HUES64 (cell line): ENCODE data around the gene POLG2.

Experiments used
- H3K27ac ChIP-seq: 2 replicates; pipeline ENCODE4 v1.7.0; 2013; ENCODE audit warnings: low read depth, low read length, inconsistent platforms
- H3K27me3 ChIP-seq: 2 replicates; pipeline ENCODE4 v1.6.1; 2013; ENCODE audit warnings: mild to moderate bottlenecking, low read length; ENCODE audit not compliant: insufficient read depth
- H3K36me3 ChIP-seq: 2 replicates; pipeline ENCODE4 v1.6.1; 2013; ENCODE audit warnings: mild to moderate bottlenecking, low read length; ENCODE audit not compliant: insufficient read depth
- H3K4me1 ChIP-seq: 2 replicates; pipeline ENCODE4 v1.6.1; 2013; ENCODE audit warnings: mild to moderate bottlenecking, low read length, moderate library complexity; ENCODE audit not compliant: insufficient read depth
- H3K4me3 ChIP-seq: 2 replicates; pipeline ENCODE4 v1.5.1; 2013; ENCODE audit warnings: mild to moderate bottlenecking, low read length, moderate library complexity
- H3K9ac ChIP-seq: 2 replicates; pipeline ENCODE4 v1.6.1; 2013; ENCODE audit warnings: mild to moderate bottlenecking, low read depth, low read length
- H3K9me3 ChIP-seq: 2 replicates; pipeline ENCODE4 v1.6.1; 2013; ENCODE audit warnings: low read depth, low read length; ENCODE audit not compliant: insufficient read depth
- WGBS: fragments of 150-250, 120-280 bp; methylation state at CpG from one replicate; pipeline ENCODE4 v1.1.7; 2013; ENCODE audit warnings: missing lambda C conversion rate; 5-methylcytosine and 5-hydroxymethylcytosine counted together

The POLG2 gene

DNA sequence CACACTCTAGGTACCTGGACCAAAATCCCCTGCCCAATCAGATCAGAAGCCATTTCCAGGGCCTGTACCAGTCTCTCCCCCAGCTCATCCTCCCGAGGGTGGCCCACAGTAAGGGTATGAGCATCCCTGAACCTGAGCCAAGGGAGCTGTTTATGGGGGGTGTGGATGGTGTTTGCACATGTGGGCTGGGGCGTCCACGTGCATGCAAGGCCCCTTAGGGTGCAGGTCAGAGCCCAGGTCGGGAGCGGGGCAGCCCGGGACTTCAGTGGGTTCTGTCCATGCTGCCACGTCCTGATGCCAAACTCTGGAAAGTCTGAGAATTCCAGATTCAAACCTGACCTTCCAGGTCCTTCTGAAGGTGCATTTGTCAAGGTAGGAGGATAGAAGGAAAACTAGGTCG, 38.1 kb downstream of the POLG2 start:
- Histone ChIP-seq H3K4me1 (no peaks in the 10 kb centered on the region), H3K27me3 (no peaks in the 10 kb centered on the region), H3K9ac (no peak overlapping the region), H3K9me3 (no peaks in the 10 kb centered on the region), H3K4me3 (no peak overlapping the region), H3K36me3 (no peaks in the 10 kb centered on the region), H3K27ac (no peak overlapping the region)
- 91% methylated on average over 8 of the region's 8 CpGs for WGBS

DNA sequence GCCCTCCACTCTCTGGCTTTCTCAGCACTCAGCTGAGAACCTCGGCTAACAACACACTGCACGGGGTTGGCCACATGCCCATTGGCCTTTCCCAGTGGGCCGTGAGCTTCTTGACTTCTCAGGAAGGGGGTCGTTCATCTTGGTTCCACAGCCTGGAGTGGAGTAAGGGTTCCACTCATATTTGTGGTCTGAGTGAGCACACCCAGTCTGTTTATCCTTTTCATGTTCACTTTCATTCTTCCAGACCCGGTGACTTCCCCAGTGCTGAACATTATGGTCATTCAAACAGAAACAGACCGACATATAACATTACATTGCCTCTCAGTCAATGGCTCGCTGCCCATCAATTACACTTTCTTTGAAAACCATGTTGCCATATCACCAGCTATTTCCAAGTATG, 39.7 kb downstream of the POLG2 start:
- Histone ChIP-seq H3K36me3 (no peaks in the 10 kb centered on the region), H3K27me3 (no peaks in the 10 kb centered on the region), H3K27ac (no peak overlapping the region), H3K4me3 (no peak overlapping the region), H3K9ac (no peak overlapping the region), H3K4me1 (no peaks in the 10 kb centered on the region), H3K9me3 (no peaks in the 10 kb centered on the region)
- WGBS, result 94% methylated on average over 7 of the region's 7 CpGs

DNA sequence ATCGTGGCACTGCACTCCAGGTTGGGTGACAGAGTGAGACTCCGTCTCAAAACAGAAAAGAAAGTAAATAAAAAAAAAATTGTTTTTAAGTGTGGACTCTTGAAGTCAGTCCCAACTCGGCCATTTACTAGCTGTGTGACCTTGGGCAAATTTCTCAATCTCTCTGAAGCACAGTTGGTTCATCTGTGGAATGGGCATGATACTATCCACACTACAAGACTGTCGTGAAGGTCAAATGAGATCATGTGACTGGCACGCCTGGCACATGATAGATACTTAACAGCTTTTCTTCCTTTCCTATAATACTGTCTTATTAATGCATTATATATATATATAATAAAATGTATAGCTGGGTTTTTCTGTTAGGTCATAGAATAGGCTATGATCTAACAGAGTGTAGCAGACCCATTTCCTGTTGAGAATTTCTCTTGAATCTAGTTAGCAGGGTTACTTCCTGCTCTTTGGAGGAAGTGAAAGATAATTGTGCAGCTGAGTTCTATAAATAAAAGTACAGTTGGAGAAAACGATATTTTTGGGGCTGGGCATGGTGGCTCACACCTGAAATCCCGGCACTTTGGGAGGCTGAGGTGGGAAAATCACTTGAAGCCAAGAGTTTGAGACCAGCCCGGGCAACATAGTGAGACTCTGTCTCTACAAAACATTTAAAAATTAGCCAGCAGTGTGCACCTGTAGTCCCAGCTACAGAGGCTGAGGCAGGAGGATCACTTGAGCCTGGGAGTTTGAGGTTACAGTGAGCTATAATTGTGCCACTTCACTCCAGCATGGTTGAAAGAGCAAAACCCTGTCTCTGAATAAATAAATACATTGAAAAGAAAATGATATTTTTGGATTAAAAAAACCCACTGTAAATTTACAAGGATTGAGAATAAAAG, 40.6 kb downstream of the POLG2 start:
- no peaks in the 10 kb centered on the region for H3K9me3 ChIP-seq
- H3K27me3 ChIP-seq, result no peaks in the 10 kb centered on the region
- H3K27ac ChIP-seq, result no peak overlapping the region
- 93% methylated on average over 7 of the region's 8 CpGs for WGBS
- no peaks in the 10 kb centered on the region for H3K36me3 ChIP-seq
- H3K4me3 ChIP-seq, result no peak overlapping the region
- no peak overlapping the region for H3K9ac ChIP-seq
- no peaks in the 10 kb centered on the region for H3K4me1 ChIP-seq

DNA sequence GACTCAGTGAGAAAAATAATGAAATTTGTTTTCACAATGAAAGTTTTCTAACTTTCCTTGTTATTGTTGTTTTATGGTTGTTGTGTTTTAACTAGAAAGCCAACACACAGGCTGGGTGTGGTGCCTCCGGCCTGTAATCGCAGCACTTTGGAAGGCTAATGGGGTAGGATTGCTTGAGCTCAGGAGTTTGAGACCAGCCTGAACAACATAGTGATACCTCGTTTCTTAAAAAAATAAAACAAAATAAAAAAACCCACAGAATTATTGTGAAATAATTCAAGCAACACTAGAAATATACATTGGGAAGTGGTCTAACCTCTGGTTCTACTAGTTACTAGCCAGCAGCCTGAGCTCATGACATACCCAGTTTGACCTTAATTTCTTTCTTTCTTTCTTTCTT, 47.3 kb downstream of the POLG2 start:
- H3K9ac ChIP-seq, result no peak overlapping the region
- no peaks in the 10 kb centered on the region for H3K9me3 ChIP-seq
- no peaks in the 10 kb centered on the region for H3K36me3 ChIP-seq
- H3K27me3 ChIP-seq, result no peaks in the 10 kb centered on the region
- no peak overlapping the region for H3K27ac ChIP-seq
- H3K4me3 ChIP-seq, result no peak overlapping the region
- no peaks in the 10 kb centered on the region for H3K4me1 ChIP-seq
- 87% methylated on average over 2 of the region's 3 CpGs for WGBS

DNA sequence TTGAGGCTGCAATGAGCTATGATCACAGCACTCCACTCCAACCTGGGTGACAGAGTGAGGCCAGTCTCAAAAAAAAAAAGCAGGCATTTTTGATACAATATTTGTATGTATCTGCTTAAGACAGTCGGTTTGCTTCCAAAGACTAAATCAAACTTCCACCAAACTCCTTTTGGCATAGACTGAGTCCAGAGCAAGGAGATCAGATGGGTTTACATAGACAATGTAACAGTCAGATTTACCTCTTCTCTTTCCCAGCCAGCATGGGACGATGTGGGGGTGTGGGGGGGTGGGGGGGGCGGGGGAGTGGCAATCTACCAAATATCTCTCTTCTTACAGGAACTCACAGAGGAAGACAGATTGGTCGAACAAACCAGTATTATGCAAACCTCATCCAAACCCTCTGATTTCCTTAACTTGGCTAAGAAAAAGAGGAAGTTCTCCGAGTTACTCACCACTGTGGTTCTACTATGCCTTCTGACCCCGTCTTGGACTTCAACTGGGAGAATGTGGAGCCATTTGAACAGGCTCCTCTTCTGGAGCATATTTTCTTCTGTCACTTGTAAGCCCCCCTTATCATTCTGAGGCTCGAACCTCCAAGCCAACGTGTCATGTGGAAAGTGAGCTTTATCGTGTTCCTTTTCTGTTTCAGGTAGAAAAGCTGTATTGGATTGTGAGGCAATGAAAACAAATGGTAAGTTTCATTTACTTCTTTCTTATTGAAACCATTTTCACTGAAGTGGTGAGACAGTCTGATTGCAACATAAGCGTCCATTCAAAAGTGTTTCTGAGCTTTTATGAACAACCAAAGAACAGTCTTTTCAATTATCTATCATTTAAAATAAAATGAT, 48.0 kb downstream of the POLG2 start, which contains the start of gene MILR1:
Gene MILR1 (plus strand): TSS at position 451 of the 848 bp plus-strand sequence. CDS start 54 bp downstream, at position 505.
- Histone ChIP-seq H3K9ac (no peak within 1 kb of the TSS), H3K27ac (no peak within 1 kb of the TSS), H3K36me3 (no peaks in the 10 kb centered on the region), H3K27me3 (no peaks in the 10 kb centered on the region), H3K9me3 (no peaks in the 10 kb centered on the region), H3K4me3 (no peak within 1 kb of the TSS), H3K4me1 (no peaks in the 10 kb centered on the region)
- 85% methylated on average over 7 of the region's 10 CpGs for WGBS

DNA sequence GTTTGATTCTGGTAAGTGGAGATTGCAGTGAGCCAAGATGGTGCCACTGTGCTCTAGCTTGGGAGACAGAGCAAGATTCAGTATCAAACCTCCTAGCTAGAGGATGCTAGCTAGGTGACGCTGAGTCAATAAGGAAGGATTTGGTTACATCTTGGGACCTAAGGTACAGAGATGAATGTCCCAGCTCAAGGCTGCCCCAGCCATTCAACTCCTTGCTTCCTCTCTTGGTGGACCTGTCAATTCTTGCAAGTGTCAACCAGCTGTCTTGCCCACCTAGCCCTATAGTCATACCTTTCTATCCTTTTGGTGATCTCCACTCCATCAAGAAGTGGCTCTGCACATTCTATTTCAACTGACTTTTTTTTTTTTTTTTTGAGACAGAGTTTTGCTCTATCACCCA, 49.3 kb downstream of the POLG2 start:
- H3K27ac ChIP-seq, result no peak overlapping the region
- H3K4me1 ChIP-seq, result no peaks in the 10 kb centered on the region
- H3K36me3 ChIP-seq, result no peaks in the 10 kb centered on the region
- no peak overlapping the region for H3K9ac ChIP-seq
- whole genome bisulfite sequencing, result 95% methylated on average over 1 of the region's 1 CpG
- H3K9me3 ChIP-seq, result no peaks in the 10 kb centered on the region
- H3K27me3 ChIP-seq, result no peaks in the 10 kb centered on the region
- H3K4me3 ChIP-seq, result no peak overlapping the region

DNA sequence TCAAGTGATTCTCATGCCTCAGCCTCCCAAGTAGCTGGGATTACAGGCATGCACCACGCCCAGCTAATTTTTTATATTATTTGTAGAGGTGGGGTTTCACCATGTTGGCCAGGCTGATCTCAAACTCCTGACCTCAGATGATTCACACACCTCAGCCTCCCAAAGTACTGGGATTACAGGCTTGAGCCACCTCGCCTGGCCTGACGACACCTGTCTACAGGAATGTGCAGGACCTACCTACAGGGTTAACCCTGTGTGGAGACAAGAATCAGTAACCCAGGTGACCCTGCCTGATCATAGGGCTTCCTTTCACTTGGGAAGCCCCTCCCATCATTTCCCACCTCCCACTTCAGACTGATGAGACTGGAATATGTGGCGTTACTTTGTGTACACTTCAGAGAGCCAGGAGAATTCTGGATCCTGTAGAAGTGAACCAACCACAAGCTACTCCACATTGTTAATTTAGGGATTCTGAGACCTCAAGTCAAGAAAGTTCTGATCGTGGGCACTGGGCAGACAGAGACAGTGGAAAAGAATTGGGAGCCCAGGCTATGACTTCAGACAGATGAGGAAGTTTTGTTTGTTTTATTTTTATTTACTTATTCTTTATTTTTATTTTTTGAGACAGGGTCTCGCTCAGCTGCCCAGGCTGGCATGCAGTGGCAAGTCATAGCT, 53.6 kb downstream of the POLG2 start:
- Histone ChIP-seq H3K36me3 (no peaks in the 10 kb centered on the region), H3K4me3 (no peak overlapping the region), H3K9me3 (peaks cover 17% of the 10 kb centered on the region), H3K9ac (no peak overlapping the region), H3K4me1 (no peaks in the 10 kb centered on the region), H3K27ac (no peak overlapping the region), H3K27me3 (no peaks in the 10 kb centered on the region)
- 92% methylated on average over 5 of the region's 6 CpGs for WGBS

DNA sequence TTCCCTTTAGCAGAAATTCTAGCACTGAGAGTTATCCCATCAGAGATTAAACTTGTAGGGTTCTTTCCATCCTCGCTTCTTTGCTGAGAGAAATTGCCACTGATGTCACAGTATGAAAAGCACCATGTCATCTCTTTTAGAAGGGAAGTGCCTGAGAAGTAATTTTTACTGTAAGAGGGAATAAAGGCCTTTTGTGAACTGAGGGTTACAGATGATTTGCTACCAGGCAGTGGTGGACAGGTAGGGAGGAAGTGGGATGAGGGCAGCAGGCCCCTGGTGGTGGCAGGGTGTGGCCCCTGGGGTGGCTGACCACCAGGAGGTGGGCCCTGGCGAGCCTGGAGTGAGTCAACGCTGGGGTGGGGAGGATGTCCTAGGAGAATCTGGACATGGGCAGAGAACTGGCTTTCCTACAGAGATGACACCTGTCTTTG, 54.3 kb downstream of the POLG2 start:
- H3K27ac ChIP-seq, result no peak overlapping the region
- peaks cover 24% of the 10 kb centered on the region for H3K9me3 ChIP-seq
- H3K9ac ChIP-seq, result no peak overlapping the region
- H3K4me3 ChIP-seq, result no peak overlapping the region
- no peaks in the 10 kb centered on the region for H3K4me1 ChIP-seq
- 94% methylated on average over 3 of the region's 3 CpGs for WGBS
- H3K36me3 ChIP-seq, result no peaks in the 10 kb centered on the region
- no peaks in the 10 kb centered on the region for H3K27me3 ChIP-seq

DNA sequence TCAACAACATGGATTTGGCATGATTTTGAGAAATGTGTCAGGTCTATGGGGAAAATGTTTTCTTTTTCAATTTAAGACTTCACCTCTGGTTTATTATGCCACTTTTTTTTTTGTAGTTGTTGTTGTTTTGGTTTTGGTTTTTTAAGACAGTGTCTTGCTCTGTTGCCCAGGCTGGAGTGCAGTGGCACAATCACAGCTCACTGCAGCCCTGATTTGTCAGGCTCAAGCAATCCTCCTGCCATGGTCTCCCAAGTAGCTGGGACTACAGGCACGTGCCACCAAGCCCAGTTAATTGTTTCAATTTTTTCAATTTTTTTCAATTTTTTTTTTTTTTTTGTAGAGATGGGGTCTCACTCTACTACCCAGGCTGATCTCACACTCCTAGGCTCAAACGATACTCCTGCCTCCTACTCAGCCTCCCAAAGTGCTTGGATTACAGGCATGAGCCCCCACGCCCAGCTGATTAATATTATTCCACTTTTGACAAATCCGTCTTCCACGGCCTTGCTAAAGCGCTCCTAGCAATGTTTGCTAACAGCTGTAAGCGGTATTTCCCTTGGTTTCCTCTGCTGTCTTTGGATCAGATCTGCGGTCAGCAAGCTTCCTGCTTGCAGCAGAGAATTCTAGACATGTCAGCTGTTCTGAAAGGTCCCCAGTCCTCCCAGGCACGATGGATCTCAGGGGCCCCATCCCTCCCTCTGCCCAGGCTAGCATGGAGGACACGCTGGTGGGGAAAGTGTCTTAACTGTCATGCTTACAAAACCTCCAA, 54.9 kb downstream of the POLG2 start:
- 90% methylated on average over 10 of the region's 10 CpGs for WGBS

DNA sequence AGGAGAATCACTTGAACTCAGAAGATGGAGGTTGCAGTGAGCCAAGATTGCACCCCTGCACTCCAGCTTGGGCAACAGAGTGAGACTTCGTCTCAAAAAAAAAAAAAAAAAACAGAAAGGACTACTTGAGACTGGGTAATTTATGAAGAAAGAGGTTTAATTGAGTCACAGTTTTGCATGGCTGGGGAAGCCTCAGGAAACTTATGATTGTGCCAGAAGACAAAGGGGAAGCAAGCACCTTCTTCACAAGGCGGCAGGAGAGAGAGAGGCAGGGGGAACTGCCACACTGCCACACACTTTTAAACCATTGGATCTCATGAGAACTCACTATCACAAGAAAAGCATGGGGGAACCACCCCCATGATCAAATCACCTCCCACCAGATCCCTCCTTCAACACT, 56.9 kb downstream of the POLG2 start:
- Histone ChIP-seq H3K9ac (no peak overlapping the region), H3K4me1 (no peaks in the 10 kb centered on the region), H3K4me3 (no peak overlapping the region), H3K36me3 (no peaks in the 10 kb centered on the region), H3K27me3 (no peaks in the 10 kb centered on the region), H3K9me3 (peaks cover 41% of the 10 kb centered on the region), H3K27ac (no peak overlapping the region)
- 94% methylated on average over 2 of the region's 2 CpGs for WGBS

More for the DNA sequence above, 54.9 kb downstream of the POLG2 start:
- Histone ChIP-seq H3K27me3 (no peaks in the 10 kb centered on the region), H3K36me3 (no peaks in the 10 kb centered on the region), H3K4me3 (no peak overlapping the region), H3K27ac (no peak overlapping the region), H3K4me1 (no peaks in the 10 kb centered on the region), H3K9ac (no peak overlapping the region), H3K9me3 (peaks cover 30% of the 10 kb centered on the region)
